GM18861 (cell line): ENCODE results near the gene ERMN.
"Not testable (repeated sequence)": the region's sequence is repeated elsewhere in the genome, so short reads cannot be mapped to it uniquely, and the experiment has no call there.

Experiments used
- ATAC-seq: cut with Tn5 transposase; IDR thresholded peaks from one replicate; pipeline ENCODE4 v1.9.1; 2021; ENCODE audit not compliant: unreplicated experiment

ERMN gene

GRCh38 chr2:157301307-157301706 lies 24.3 kb downstream of the ERMN start:
- ATAC-seq, result no peak

DNA sequence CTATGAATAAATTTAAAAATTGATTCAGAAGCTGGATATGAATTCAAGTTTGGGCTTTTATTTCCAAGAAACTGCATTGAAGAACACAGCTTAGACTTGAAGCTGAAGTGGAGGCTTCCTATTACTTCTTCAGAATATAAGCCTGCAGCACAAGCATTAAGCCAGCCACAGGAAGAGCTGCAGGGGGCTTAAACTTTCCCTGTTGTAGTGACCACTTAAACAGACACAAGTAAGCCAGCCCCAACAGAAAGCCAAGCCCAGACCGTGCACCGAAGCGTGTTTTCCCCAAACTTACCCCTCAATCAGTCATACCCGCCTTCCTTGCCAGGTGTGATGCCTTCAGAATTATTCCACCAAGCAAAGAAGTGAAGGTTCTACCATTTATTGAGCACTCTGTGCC lies 28.7 kb downstream of the ERMN start:
- no peak for ATAC-seq

GRCh38 chr2:157296490-157296889 lies 29.1 kb downstream of the ERMN start:
- no peak for ATAC-seq

DNA sequence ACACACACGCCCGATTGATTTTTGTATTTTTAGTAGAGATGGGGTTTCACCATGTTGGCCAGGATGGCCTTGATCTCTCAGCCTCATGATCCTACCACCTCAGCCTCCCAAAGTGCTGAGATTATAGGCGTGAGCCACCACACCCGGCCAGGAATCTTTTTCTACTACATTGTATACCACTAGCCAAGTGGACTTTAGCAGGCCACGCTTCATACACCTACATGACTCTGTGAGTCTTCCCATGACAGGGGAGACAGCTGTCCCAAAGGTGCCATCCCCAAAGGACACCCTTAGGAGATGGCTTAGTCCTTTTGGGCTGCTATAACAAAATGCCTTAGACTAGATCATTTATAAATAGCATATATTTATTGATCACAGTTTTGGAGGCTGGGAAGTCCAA lies 32.8 kb downstream of the ERMN start:
- no peak for ATAC-seq

DNA sequence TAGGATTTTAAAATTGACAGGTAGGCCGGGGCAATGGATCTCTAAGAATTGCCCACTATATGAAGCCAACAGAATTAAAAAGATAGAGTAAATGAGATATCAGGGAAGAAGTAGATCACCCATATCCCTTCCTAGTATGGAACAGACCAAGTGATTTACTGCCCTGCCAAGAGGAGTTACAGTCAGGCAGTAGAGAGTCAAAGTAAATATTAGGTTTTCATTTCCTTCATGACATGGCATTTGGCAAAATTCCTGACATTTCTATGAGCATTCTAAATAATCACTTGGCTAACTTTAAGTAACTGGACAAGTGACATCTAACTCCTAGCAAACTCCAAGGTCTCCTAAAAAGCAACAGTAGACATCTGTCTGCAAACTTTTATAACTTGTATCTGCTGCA lies 34.6 kb downstream of the ERMN start:
- no peak for ATAC-seq

DNA sequence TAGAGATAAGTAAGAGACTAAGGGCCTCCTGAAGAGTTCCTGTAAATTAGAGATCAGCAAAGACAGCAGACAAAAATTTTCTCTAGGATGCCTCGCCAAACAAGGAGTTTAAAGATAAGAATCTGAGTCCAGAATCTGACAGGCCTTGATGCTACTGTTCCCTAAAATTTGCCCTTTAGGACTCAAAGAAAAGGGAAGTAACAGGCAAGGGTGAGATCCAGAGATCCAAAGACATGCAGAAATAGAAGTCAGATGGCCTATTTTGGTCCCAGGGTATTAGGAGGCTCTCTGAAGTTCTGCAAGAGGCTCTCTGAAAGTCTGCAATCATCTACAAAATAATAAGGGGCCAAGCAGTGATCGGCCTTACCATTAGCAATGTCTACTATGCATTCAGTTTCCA lies 35.1 kb downstream of the ERMN start:
- no peak for ATAC-seq

GRCh38 chr2:157287160-157287559 lies 38.5 kb downstream of the ERMN start:
- ATAC-seq, result no peak

DNA sequence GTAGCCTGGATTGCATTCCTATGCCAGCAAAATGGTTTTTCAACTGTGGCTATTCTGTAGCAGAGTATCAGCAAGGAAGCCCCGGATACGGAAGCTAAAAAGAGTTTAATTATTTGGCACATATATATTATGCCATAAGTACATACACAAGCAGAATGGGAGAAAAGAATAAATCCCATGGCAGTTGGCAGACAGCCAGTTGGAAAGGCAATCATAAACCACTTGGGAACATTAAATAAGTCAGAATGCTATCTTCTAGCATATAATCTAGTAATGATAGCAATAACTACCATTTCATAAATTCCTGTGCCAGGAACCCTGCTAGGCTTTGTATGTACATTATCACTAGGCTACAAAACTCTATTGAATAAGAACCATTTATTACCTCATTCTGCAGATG lies 42.2 kb downstream of the ERMN start:
- no peak for ATAC-seq

- no peak for ATAC-seq
These were observed 44.3 kb downstream of the ERMN start for GRCh38 chr2:157281316-157281715.

DNA sequence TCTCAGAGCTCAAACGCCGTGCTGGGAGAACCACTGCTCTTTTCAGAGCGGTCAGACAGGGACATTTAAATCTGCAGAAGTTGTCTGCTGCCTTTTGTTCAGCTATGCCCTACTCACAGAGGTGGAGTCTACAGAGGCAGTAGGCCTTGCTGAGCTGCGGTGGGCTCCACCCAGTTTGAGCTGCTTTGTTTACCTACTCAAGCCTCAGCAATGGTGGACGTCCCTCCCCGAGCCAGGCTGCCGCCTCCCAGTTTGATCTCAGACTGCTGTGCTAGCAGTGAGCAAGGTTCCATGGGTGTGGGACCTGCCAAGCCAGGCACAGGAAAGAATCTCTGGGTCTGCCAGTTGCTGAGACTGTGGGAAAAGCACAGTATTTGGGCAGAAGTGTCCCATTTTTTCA lies 46.3 kb downstream of the ERMN start:
- not testable (repeated sequence) for ATAC-seq

DNA sequence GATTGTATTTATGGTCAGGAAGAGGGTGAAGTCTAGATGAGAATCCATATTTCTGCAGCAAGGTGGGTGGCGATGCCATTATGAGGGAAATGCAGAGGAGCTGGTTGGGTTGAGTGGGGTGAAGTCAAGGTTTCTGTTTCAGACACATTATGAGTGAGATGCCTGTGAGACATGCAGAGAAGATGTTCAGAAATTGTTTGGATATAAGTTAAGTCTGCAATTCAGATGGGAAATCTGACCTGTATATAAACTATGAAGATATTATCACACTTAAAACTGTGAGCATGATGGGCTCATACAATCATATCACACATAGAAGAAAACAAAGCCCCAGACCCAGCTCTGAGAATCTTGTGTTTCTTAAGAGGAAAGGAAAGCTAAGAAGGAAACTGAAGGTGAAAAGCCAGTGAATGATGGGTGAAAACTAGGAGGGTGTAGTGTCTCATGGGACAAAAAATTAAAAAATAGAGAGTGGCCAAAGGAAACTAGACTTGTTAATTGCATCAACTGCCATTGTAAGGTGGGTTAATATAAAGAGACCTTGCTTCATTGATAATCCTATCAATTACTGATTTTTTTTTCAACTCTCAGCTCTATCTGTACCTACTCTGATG lies 53.9 kb downstream of the ERMN start:
- no peak for ATAC-seq

DNA sequence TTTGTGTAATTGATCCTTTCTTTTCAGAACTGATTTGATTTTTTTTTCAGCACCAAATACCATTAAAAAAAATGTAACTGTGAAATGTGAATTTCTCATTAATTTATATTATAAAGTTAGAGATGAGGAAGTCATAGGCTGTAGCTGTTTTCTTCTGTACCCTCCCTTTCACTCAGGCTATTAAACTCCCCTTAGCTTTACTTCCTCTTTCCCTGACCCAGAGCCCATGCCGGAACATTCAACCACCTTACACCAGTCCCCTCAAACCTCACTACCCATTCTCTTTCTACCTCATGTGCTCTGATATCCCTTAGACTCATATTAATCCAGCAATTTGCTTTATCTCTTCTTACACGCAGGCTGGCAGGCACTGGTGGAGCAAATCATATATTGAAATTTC lies 55.7 kb downstream of the ERMN start:
- peak; percentile 51 for ATAC-seq

DNA sequence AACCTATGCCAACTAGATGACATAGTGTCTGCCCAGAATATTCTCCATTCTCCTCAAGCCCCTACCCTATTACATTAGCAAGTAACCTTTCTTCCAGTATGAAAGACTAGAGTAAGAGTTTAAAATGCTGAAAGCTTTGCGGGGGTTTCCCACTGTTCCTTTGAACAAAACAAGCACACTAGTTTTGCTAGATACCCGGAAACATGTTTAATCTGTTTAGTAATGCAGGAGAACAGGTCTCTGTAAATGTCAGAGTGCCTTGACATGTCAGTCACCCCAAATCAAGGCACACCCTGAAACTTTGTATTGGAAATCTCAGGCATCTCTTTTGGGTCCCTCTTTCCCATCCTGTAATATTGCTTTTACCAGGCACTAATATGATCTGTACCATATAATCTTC lies 56.6 kb downstream of the ERMN start:
- no peak for ATAC-seq
